GM19324 (cell line): Measurements from ENCODE around the gene MEX3C.

Source experiments
- ATAC-seq: cut with Tn5 transposase; IDR thresholded peaks from one replicate; pipeline ENCODE4 v1.9.1; 2021; ENCODE audit warnings: mild to moderate bottlenecking, moderate library complexity; ENCODE audit not compliant: unreplicated experiment, low FRiP score

Gene MEX3C

GRCh38 chr18:51157215-51157614 lies 40.3 kb downstream of the MEX3C start:
- no peak for ATAC-seq

DNA sequence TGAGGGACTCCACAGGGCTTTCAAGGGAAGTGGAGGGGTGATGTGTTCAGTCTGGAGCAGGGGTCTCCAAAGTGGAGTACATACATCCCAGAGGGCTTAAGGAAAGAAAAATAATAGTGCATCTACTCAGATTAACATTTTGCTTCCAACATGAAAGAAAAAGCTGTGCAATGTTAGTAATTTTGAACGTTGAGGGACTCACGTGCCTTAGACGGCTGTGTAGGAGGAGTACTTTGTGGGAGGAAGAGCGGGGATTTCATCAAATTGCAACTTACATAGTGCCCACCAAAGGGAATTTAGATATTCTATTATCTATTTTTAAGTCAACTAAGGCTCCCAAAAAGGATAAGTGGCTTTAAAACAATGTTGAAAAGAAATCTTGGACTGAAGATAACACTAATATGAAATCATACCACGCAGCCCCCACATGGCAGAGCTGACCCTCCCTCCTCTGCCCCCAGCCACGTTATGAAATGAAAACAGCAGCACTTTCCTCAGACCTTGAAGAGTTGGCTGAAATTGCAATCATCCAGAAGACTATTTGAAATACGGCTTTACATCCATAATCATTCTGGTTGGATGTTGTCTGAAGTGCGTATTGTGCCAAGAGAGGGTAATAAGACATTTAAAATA lies 42.9 kb downstream of the MEX3C start:
- ATAC-seq = no peak

- ATAC-seq = peak; percentile 85
Measured at GRCh38 chr18:51153659-51154371, 43.7 kb downstream of the MEX3C start.

GRCh38 chr18:51151568-51152511 lies 45.6 kb downstream of the MEX3C start:
- peak; percentile 31 for ATAC-seq

- ATAC-seq = no peak
Measured at GRCh38 chr18:51151185-51151567, 46.3 kb downstream of the MEX3C start.

- no peak for ATAC-seq
Measured at GRCh38 chr18:51150113-51150700, 47.3 kb downstream of the MEX3C start.

DNA sequence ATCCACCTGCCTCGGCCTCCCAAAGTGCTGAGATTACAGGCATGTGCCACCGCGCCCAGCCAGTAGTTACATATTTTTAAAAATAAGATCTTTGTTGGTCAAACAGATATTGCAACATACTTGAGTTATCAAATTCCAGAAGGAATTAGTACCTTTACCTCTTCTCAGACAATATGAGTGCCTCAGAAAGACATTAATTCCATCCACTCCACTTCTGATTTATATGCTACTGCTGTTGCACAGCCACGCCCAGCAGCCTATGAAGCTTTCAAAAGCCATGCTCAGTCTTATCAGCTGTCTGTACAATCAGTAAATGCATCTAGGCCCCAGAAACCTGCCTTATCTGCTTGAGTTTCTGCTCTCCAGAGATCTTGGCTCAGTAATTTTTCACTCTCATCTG lies 47.8 kb downstream of the MEX3C start:
- ATAC-seq = no peak

DNA sequence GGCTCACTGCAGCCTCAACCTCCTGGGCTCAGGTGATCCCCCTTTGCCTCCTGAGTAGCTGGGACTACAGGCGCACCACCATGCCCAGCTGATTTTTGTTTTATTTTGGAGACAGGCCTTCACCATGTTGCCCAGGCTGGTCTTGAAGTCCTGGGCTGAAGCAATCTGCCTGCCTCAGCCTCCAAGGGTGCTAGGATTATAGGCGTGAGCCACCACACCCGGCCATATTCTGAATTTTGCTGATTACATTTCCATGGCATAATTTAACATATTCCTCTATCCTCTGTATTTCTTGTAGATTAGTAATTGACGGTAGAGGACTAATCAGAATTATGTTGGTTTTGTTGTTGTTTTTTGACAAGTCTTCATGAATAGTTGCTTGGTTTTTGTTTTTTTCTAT lies 50.6 kb downstream of the MEX3C start:
- no peak for ATAC-seq

- no peak for ATAC-seq
Measured at GRCh38 chr18:51138936-51139335, 58.5 kb downstream of the MEX3C start.

GRCh38 chr18:51137891-51138290 lies 59.6 kb downstream of the MEX3C start:
- ATAC-seq = no peak

- ATAC-seq = no peak
Measured at GRCh38 chr18:51137026-51137729, 60.3 kb downstream of the MEX3C start.

DNA sequence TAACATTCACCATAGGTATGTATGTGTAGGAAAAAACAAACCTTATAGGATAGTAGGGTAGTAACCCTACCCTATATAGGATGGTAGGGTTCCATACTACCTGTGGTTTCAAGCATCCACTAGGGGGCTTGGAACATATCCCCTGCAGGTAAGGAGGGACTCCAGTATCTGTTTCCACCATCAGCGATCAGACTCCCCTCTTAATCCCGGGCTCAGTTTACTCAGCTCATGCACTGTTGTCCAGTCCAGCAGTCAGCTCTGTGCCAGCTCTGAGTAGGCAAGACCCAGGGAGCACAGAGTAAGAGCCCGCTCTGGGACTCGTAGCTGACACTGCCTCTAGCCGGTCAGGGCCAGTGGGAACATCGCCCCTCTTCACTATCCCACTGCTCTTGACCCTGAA lies 61.7 kb downstream of the MEX3C start:
- ATAC-seq = no peak

- no peak for ATAC-seq
Measured at GRCh38 chr18:51135364-51135763, 62.1 kb downstream of the MEX3C start.

DNA sequence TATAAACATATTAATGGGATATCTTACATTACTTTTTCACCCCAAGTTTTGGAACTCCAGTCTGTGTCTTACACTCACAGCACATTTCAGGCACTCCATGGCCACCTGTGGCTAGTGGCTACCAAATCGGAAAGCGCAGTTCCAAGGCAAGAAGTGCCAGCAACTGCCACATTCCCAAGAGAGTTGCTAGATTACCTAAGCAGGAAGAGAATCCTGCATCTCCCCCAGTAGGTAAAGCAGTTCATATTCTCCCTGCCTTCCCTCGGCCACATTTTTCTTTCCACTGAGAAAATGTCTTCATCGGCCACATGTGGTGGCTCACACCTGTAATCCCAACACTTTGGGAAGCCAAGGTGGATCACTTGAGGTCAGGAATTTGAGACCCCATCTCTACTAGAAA lies 62.8 kb downstream of the MEX3C start:
- ATAC-seq = no peak

GRCh38 chr18:51133580-51134160 lies 63.8 kb downstream of the MEX3C start:
- ATAC-seq = no peak

- ATAC-seq = no peak
Measured at GRCh38 chr18:51132256-51132935, 65.1 kb downstream of the MEX3C start.

DNA sequence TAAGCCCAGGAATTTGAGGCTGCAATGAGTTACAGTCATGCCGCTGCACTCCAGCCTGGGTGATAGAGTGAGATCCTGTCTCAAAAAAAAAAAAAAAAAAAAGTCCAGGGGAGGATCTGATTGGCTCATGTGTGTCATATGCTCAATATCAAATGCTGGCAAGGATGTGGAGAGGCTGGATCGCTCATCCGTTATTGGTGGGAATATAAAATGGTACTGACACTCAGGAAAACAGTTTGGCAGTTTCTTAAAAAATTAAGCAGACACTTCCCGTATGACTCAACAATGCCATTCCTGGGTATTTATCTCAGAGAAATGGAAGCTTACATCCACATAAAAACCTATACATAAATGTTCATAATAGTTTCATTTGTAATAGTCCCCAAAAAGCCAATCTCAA lies 68.9 kb downstream of the MEX3C start:
- ATAC-seq = no peak

DNA sequence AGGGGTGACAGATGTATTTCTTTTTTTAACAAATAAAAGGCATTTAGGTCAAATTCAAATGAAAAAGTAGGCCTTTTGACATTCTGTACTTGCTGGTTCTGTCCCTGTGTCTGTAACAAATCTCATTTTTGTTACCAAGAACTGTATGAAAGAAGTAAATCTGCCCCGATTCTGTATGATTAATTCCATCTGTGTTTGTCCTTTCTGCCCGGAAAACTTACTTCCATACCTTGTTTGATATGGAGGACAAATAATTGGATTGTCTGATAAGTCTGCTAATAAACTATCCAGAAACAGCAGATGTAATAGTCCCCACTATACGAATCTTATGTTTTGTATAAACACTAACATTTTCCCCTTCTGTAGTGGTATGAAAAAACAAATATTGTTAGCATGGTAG lies 69.8 kb downstream of the MEX3C start:
- ATAC-seq = no peak

- ATAC-seq = no peak
Measured at GRCh38 chr18:51125976-51126375, 71.5 kb downstream of the MEX3C start.
